A549 (cell line): ENCODE measurements around the gene BPIFA1. TPM values are rescaled to one million over a fixed set of nuclear protein-coding genes. Genes with fewer than 3 reads are reported as not detected.

ENCODE experiments used
- ATAC-seq, 2 experiments: fragments of 200-7000 bp in 1 of 2; fragments of >200 bp in 1 of 2; cut with Nextera tagmentation in 1 of 2; cut with Tn5 transposase in 1 of 2; 3 replicates each; pipeline versions ENCODE4 v1.8.0 to v1.9.1; 2018 to 2020; ENCODE audit warnings: mild to moderate bottlenecking in 1 of 2, moderate library complexity in 1 of 2
- CTCF ChIA-PET: fragments of 300-600 bp; sonication (Branson Sonifier 250); formaldehyde crosslinking; extraction: SDS; loops from one replicate; lab custom pipeline; 2021; ENCODE audit warnings: antibody characterized with exemption, inconsistent platforms; lab: Yijun Ruan, JAX
- POLR2A ChIA-PET: fragments of 350-600 bp; formaldehyde crosslinking; extraction: SDS; loops from one replicate; lab custom pipeline; 2021; ENCODE audit warnings: antibody characterized with exemption, inconsistent platforms; lab: Yijun Ruan, JAX
- DNase-seq, 2 experiments: peaks; one replicate each; pipeline versions ENCODE4 v3.0.0 to v3.0.0-alpha.2; 2011 to 2016; ENCODE audit warnings: low read depth in 1 of 2, low spot score in 1 of 2
- FAIRE-seq: peaks from 2 replicates; lab custom pipeline; 2011; peaks lifted over from hg19 to GRCh38; lab: Jason Lieb, UNC
- H3K27ac ChIP-seq, 2 experiments: fragments of >200 bp; sonication (Bioruptor Twin); formaldehyde crosslinking; 3 replicates each; pipeline ENCODE4 v1.5.1; 2016 to 2017
- H3K4me1 ChIP-seq: fragments of >200 bp; sonication (Bioruptor Twin); formaldehyde crosslinking; 3 replicates; pipeline ENCODE4 v1.6.1; 2016
- H3K4me2 ChIP-seq: fragments of >200 bp; sonication (Bioruptor Twin); formaldehyde crosslinking; 3 replicates; pipeline ENCODE4 v1.6.1; 2016
- H3K4me3 ChIP-seq: fragments of >200 bp; sonication (Bioruptor Twin); formaldehyde crosslinking; 3 replicates; pipeline ENCODE4 v1.5.1; 2016
- H3K9me3 ChIP-seq: fragments of >200 bp; sonication (Bioruptor Twin); formaldehyde crosslinking; 3 replicates; pipeline ENCODE4 v1.6.1; 2016
- CBX8 ChIP-seq: fragments of 200-600 bp; sonication (generic); IDR thresholded peaks from 2 replicates; pipeline ENCODE4 v1.6.1; 2016
- CHD4 ChIP-seq: fragments of 200-600 bp; sonication (generic); IDR thresholded peaks from 2 replicates; pipeline ENCODE4 v1.6.1; 2016; ENCODE audit warnings: antibody characterized with exemption, mild to moderate bottlenecking, borderline replicate concordance
- ELK1 ChIP-seq: fragments of 150-350 bp; IDR thresholded peaks from 2 replicates; pipeline ENCODE4 v1.6.1; 2014; ENCODE audit warnings: low read depth, mild to moderate bottlenecking, low read length
- EP300 ChIP-seq, 2 experiments: fragments of >200 bp; sonication (Bioruptor Twin); formaldehyde crosslinking; IDR thresholded peaks; 2 replicates in 1 of 2; 3 replicates in 1 of 2; pipeline ENCODE4 v1.6.1; 2016 to 2017
- ESRRA ChIP-seq: fragments of 150-350 bp; IDR thresholded peaks from 2 replicates; pipeline ENCODE4 v1.6.1; 2014; ENCODE audit warnings: mild to moderate bottlenecking, low read length, borderline replicate concordance
- FOSB ChIP-seq: fragments of 250-450 bp; sonication (Bioruptor Pico); IDR thresholded peaks from 2 replicates; pipeline ENCODE4 v1.5.0; 2020; ENCODE audit warnings: mild to moderate bottlenecking, moderate library complexity
- FOSL2 ChIP-seq, 2 experiments: fragments of 450-650 bp in 1 of 2; fragments of >200 bp in 1 of 2; sonication (Bioruptor Twin) in 1 of 2; formaldehyde crosslinking; IDR thresholded peaks; 2 replicates each; pipeline versions ENCODE4 v1.5.0 to v1.6.1; 2016 to 2020; ENCODE audit warnings: mild to moderate bottlenecking in 1 of 2, moderate library complexity in 1 of 2
- FOXS1 ChIP-seq: fragments of 250-450 bp; sonication (Bioruptor Pico); IDR thresholded peaks from 2 replicates; pipeline ENCODE4 v1.5.0; 2020; ENCODE audit warnings: mild to moderate bottlenecking, moderate library complexity
- HDAC2 ChIP-seq: fragments of 200-600 bp; sonication (generic); IDR thresholded peaks from 2 replicates; pipeline ENCODE4 v1.6.1; 2016
- HES2 ChIP-seq: fragments of >200 bp; sonication (Bioruptor Twin); formaldehyde crosslinking; IDR thresholded peaks from 2 replicates; pipeline ENCODE4 v1.6.1; 2016
- HMGXB4 ChIP-seq: fragments of 250-450 bp; sonication (Bioruptor Pico); IDR thresholded peaks from 2 replicates; pipeline ENCODE4 v1.5.0; 2021; ENCODE audit warnings: mild to moderate bottlenecking, moderate library complexity, borderline replicate concordance
- HOXB13 ChIP-seq: fragments of 250-450 bp; sonication (Bioruptor Pico); IDR thresholded peaks from 2 replicates; pipeline ENCODE4 v1.5.0; 2020; ENCODE audit warnings: low read depth, mild to moderate bottlenecking, moderate library complexity
- HOXB5 ChIP-seq: fragments of 250-450 bp; sonication (Bioruptor Pico); IDR thresholded peaks from 2 replicates; pipeline ENCODE4 v1.5.0; 2020; ENCODE audit warnings: mild to moderate bottlenecking, moderate library complexity
- JUN ChIP-seq, 2 experiments: fragments of >200 bp; sonication (Bioruptor Twin); formaldehyde crosslinking; IDR thresholded peaks; 2 replicates in 1 of 2; 3 replicates in 1 of 2; pipeline ENCODE4 v1.6.1; 2016 to 2017
- JUNB ChIP-seq: fragments of >200 bp; sonication (Bioruptor Twin); formaldehyde crosslinking; IDR thresholded peaks from 2 replicates; pipeline ENCODE4 v1.6.1; 2016
- KDM1A ChIP-seq: fragments of 200-600 bp; sonication (generic); IDR thresholded peaks from 2 replicates; pipeline ENCODE4 v1.6.1; 2016; ENCODE audit warnings: low read depth, mild to moderate bottlenecking
- KDM5A ChIP-seq: fragments of 200-600 bp; sonication (generic); IDR thresholded peaks from 2 replicates; pipeline ENCODE4 v1.6.1; 2016; ENCODE audit warnings: antibody characterized with exemption, mild to moderate bottlenecking
- MAX ChIP-seq: IDR thresholded peaks from 2 replicates; pipeline ENCODE4 v1.6.1; 2012
- MAZ ChIP-seq: fragments of 150-350 bp; IDR thresholded peaks from 2 replicates; pipeline ENCODE4 v1.6.1; 2014; ENCODE audit warnings: antibody characterized with exemption, low read depth, low read length, borderline replicate concordance
- RCOR1 ChIP-seq: fragments of 150-350 bp; IDR thresholded peaks from 2 replicates; pipeline ENCODE4 v1.6.1; 2014; ENCODE audit warnings: antibody characterized with exemption, low read length, low read depth
- REST ChIP-seq: fragments of 200-600 bp; sonication (generic); IDR thresholded peaks from 2 replicates; pipeline ENCODE4 v1.6.1; 2016; ENCODE audit warnings: antibody characterized with exemption, mild to moderate bottlenecking, moderate library complexity
- SMC3 ChIP-seq: fragments of >200 bp; sonication (Bioruptor Twin); formaldehyde crosslinking; IDR thresholded peaks from 3 replicates; pipeline ENCODE4 v1.6.1; 2018; ENCODE audit warnings: inconsistent platforms
- TFCP2L1 ChIP-seq: fragments of 250-450 bp; sonication (Bioruptor Pico); IDR thresholded peaks from 2 replicates; pipeline ENCODE4 v1.5.0; 2021; ENCODE audit warnings: mild to moderate bottlenecking
- TP53 ChIP-seq: fragments of 250-450 bp; sonication (Bioruptor Pico); IDR thresholded peaks from 2 replicates; pipeline ENCODE4 v1.5.0; 2021; ENCODE audit warnings: mild to moderate bottlenecking, moderate library complexity
- ZC3H11A ChIP-seq: fragments of 450-650 bp; IDR thresholded peaks from 2 replicates; pipeline ENCODE4 v1.6.1; 2014; ENCODE audit warnings: antibody characterized with exemption, mild to moderate bottlenecking
- ZSCAN20 ChIP-seq: fragments of 250-450 bp; sonication (Bioruptor Pico); IDR thresholded peaks from 2 replicates; pipeline ENCODE4 v1.8.0; 2022; ENCODE audit warnings: mild to moderate bottlenecking, moderate library complexity
- WGBS: methylation state at CpG from one replicate; pipeline ENCODE4 v1.1.6; 2017; ENCODE audit errors: missing lambda C conversion rate; 5-methylcytosine and 5-hydroxymethylcytosine counted together
- polyA plus RNA-seq, 4 experiments: library from polyadenylated mRNA; depleted of rRNA in 3 of 4; stranded (reverse); fragments of >200 nt; fragmentation: RNase III in 1 of 4; extraction: RNeasy Plus Mini Kit Qiagen cat#74134 plus additional on column Dnase treatment in 1 of 4; gene quantifications; 2 replicates in 3 of 4; 3 replicates in 1 of 4; pipeline ENCODE4 v1.2.3, GENCODE V29; 2011 to 2017

Gene BPIFA1
- polyA plus RNA-seq, 2 of the 4 experiments (the other 2 are of a cell fraction), result not detected

- Histone ChIP-seq H3K4me1 (no peaks in the 10 kb centered on the region), H3K27ac (no peak overlapping the region), H3K9me3 (no peaks in the 10 kb centered on the region), H3K4me3 (no peak overlapping the region), H3K4me2 (no peak overlapping the region)
- no peak for FAIRE-seq
- ChIA-PET POLR2A (no interaction called here), CTCF (no interaction called here)
- no peak for DNase-seq
- TF ChIP-seq FOSB (CRISPR knock-in tag), result no peak
- no peak for TF ChIP-seq TP53
- no peak for TF ChIP-seq ZSCAN20 (CRISPR knock-in tag)
- TF ChIP-seq REST, result no peak
- TF ChIP-seq ELK1, result no peak
- no peak for TF ChIP-seq ESRRA
- no peak for TF ChIP-seq MAZ
- TF ChIP-seq KDM1A, result no peak
- no peak for TF ChIP-seq FOSL2 (IDR thresholded peaks at IDR 0.05)
- TF ChIP-seq FOSL2 (CRISPR knock-in tag; IDR thresholded peaks at IDR 0.05), result no peak
- no peak for TF ChIP-seq RCOR1
- no peak for TF ChIP-seq HMGXB4 (CRISPR knock-in tag)
- no peak for TF ChIP-seq HDAC2
- no peak for TF ChIP-seq EP300 (IDR thresholded peaks at IDR 0.05)
- TF ChIP-seq JUN (IDR thresholded peaks at IDR 0.05), result no peak
- TF ChIP-seq CBX8, result no peak
- no peak for TF ChIP-seq HOXB13
- TF ChIP-seq KDM5A, result no peak
- 9% methylated on average over 7 of the region's 7 CpGs for WGBS
- no peak for ATAC-seq
Observed at GRCh38 chr20:33242319-33243100, 6.7 kb downstream of the BPIFA1 start.

- FAIRE-seq (no peak), DNase-seq (no peak), ATAC-seq (no peak)
- WGBS, result 36% methylated on average over 3 of the region's 3 CpGs
- Histone ChIP-seq H3K4me2 (no peak overlapping the region), H3K4me1 (no peaks in the 10 kb centered on the region), H3K4me3 (no peak overlapping the region), H3K9me3 (no peaks in the 10 kb centered on the region), H3K27ac (no peak overlapping the region)
- CTCF ChIA-PET, result interaction anchor here (0.8 to 1.2 kb wide), 3 partner anchors 25 to 150 kb away, joined by 3 to 6 read pairs (median 3); no protein-coding TSS in a partner anchor
- POLR2A ChIA-PET, result no interaction called here
- TF ChIP-seq HES2 (no peak), REST (no peak), FOXS1 (CRISPR knock-in tag) (no peak), JUNB (no peak), ZC3H11A (no peak), HOXB5 (CRISPR knock-in tag) (no peak), MAX (no peak), FOSL2 (IDR thresholded peaks at IDR 0.05) (no peak), FOSL2 (CRISPR knock-in tag; IDR thresholded peaks at IDR 0.05) (no peak), TFCP2L1 (no peak), KDM1A (no peak), JUN (IDR thresholded peaks at IDR 0.05) (no peak), CHD4 (no peak), SMC3 (no peak)
Observed at GRCh38 chr20:33246077-33246476, 10.3 kb downstream of the BPIFA1 start.
